Fibroblast of peridontal ligament (primary cell): Measurements from ENCODE around the gene ANKS1A.
"Not testable (repeated sequence)": the region's sequence is repeated elsewhere in the genome, so short reads cannot be mapped to it uniquely, and the experiment has no call there.

Source experiments
- DNase-seq: peaks from one replicate; pipeline ENCODE4 v3.0.0-alpha.2; 2010; ENCODE audit errors: extremely low read depth

ANKS1A gene

DNA sequence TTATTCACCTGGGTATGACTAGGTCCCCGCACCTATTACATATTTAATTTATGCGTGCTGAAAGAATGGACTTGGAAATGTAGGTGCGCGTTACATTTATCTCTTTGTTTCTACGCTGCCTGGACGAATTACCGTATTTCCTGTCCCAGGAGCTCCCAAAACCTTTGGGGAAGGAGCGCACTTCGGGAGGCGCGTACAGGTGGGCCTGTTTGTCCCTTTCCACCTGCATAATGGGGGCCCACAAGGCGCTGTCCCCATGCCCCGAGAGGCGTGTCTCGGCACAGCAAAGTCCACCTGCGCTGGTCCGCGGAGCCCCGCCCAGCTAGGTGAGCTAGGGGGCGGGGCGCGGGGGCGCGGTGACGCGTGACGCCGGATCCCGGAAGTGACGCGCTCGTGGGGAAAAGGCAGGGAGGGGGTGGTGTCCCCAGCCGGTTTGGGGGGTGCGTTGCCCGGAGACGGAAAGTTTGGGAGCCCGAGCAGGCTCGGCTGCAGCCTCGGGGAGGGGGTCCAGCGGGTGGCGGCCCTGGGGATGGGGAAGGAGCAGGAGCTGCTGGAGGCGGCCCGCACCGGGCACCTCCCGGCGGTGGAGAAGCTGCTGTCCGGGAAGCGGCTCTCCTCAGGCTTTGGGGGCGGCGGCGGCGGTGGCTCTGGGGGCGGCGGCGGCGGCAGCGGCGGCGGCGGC, at the start of gene ANKS1A:
TSS of gene ANKS1A (plus strand) at position 382 of the 682 bp plus-strand sequence. CDS start at position 530, 148 bp downstream.
- DNase-seq = peak; percentile 21

- DNase-seq = no peak
Observed at GRCh38 chr6:34839666-34840352, 49.2 kb upstream of the ANKS1A start.

- DNase-seq = not testable (repeated sequence)
Observed at GRCh38 chr6:34849066-34849465, 40.0 kb upstream of the ANKS1A start.

DNA sequence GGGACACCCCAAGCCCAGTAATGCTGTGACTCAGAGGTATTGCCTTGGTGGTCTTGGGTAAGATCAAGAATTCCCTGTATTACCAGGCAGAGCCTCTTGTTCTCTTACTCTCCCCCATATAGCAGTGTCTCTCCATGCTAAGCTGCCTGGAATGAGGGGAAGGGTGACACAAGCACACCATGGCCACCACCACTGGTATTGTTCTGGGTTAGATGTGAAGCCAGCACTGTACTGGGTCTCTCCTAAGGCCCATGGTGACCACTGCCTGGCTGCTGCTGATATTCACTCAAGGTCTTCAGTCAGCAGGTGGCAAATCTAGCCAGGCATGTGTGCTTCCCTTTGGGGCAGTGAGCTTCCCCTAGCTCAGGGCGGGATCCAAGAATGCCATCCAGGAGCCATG, 37.7 kb upstream of the ANKS1A start:
- no peak for DNase-seq

GRCh38 chr6:34852406-34853085, 36.5 kb upstream of the ANKS1A start:
- no peak for DNase-seq

DNA sequence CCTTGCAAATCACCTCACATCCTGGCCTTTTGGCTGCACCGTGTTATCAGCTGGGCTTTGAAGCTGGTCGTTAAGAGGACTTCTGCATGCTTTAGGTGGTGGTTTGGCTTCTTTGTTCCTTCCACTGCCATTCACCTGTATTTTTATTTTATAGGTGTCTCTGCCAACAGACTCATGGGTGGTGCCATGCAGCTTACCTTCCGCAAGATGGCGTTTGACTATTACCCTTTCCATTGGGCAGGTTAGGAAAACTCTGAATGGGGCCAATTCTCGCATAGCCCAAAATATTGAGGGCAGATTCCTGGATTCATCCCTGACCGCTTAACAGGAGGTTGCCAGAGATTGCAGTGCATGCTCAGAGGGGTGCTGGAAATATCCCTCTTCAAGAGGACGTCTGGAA, 33.6 kb upstream of the ANKS1A start:
- no peak for DNase-seq

DNA sequence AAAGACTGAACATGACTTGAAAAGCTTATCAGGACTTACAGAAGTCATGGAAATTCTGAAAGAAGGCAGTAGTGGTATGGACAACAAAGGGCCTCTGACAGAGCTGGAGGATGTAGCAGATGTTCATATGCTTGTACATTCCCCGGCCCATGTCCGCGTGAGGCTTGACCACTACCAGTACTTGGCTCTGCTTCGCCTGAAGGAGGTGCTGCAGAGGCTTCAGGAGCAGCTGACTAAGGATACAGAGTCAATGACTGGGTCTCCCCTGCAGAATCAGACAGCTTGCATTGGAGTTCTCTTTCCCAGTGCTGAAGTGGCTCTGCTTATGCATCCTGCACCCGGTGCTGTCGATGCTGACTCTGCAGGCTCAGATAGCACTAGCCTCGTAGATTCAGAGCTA, 30.4 kb upstream of the ANKS1A start:
- DNase-seq = no peak

GRCh38 chr6:34859951-34860350, 29.1 kb upstream of the ANKS1A start:
- DNase-seq = no peak

DNA sequence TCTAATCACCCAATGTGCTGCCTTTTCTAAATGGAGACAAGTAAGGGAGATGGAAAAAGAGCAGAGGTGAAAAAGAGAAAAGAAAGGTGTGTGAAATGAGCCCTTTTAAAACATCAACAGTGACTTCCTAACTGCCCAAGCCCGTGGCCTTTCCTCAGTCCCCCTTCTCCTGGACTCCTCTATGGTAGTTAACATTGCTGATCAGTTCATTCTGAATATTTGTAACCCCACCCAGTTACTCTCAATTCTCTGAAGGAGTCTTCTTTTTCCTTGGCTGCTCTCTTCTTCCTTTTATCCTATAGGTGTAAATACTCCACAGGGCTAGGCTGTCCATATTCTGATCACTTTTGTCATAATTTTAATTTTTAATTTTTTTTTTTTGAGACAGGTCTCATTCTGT, 28.3 kb upstream of the ANKS1A start:
- DNase-seq = no peak

- DNase-seq = no peak
Observed at GRCh38 chr6:34864007-34864406, 25.0 kb upstream of the ANKS1A start.

DNA sequence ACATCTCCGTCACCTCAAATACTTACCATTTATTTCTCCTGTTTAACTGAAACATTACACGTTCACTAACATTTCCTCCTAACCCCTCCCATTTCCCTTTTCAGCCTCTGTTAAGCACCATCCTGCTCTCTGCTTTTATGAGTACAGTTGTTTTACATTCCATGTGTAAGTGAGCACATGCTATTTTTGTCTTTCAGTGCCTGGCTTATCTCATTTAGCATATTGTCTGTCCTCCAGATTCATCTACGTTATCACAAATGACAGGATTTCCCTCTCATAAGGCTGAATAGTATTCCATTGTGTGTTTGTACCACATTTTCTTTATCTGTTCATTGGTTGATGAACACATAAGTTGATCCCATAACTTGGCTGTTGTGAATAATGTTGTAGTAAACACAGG, 23.9 kb upstream of the ANKS1A start:
- DNase-seq = no peak

- no peak for DNase-seq
Observed at GRCh38 chr6:34866509-34866908, 22.5 kb upstream of the ANKS1A start.

DNA sequence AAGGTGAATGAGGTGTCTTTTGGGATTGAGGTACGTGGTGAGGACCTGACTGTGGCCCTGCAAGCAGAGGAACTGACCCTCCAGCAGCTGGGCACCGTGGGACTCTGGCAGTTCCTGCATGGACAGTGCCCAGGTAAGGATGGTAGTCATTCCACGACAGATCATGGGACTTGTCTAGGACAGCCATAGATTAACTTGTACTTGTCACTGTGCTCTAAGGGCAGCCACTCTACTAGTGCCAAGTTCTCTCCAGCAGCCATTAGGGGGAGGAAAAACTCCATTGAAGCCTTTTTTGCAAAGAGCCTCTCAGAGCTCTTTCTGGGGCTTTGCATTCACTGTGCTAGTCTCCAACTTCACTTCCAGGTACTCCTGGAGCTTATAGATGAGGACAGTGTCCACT, 21.6 kb upstream of the ANKS1A start:
- DNase-seq = peak; percentile 3

DNA sequence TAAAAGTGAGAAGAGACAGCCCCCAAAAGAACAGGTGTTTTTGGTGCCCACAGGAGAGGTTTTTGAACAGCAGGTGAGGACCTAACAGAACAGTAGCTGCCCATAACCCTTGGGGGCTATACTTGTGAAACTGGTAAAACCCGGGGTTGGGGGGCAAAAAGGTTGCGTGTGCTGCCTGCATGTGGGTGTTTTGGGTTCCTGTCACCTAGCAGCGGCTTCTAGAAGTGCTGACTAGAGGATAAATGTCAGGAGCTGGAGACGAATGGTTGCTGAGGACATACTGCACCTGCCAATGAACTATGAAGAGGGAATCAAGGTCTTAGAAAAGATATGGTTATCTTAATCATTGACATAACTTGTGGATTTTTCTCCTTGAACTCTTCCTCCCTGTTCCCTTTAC, 17.2 kb upstream of the ANKS1A start:
- DNase-seq = no peak

- DNase-seq = no peak
Observed at GRCh38 chr6:34872332-34872731, 16.7 kb upstream of the ANKS1A start.

DNA sequence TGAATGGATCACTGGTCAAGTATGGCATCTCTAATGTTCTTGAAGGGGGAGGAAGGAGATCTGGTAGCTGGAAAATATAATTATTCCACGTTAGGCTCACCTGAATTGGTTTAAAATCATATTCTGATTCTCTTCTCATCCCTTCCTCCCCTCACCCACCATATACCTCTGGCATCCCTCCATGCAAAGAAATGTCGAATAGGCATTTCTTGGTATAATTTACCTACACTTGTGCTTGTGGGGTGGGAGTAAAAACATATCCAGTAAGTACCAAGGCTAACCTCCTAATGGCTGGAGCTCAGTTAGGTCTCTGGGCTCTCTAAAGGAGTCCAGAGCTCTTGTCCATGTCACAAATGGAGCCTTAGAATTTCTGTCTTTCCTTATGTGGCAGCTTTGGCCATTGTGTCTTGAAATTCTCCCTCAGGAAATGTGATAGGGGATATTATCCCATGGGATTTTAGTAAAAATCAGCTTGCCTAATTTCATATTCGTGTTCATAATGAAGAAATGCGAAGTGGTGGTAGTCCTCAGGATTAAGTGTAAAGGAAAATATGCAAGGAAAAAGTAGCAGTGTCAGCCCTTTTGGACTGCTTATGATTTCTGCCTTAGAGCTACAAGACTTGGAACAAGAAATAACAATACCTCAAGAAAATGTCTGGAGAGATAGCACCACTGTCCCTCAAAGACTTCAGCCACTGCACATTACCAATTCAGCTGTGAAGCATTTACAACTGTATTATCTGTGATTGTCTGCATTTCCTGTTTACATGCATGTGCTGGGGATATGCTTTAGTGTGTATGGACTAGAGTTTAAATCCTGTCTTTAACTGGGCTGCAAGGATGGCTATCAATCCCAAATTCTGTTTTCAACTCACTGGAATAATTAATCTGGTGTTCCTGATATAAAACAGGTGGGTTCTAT, 13.5 kb upstream of the ANKS1A start:
- no peak for DNase-seq

GRCh38 chr6:34876472-34876871, 12.6 kb upstream of the ANKS1A start:
- DNase-seq = no peak

DNA sequence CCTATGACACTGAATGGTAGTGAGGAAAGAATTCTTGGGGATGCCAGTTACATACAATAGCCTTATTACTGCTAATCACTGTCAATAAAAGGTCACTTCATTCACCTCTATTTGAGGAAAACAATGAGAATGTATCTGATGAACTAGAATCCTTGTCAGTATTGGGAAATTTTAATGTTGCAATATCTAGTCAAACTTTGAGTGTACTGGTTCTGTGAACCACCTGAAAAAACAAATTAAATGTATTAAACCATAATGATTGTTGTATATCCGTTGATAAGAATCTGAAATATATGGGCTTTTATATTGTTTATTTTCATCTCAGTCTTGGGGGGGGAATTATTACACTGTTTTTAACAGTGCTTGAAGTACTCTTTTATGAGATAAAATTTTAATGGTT, 11.8 kb upstream of the ANKS1A start:
- DNase-seq = no peak

- no peak for DNase-seq
Observed at GRCh38 chr6:34877869-34878485, 11.1 kb upstream of the ANKS1A start.

DNA sequence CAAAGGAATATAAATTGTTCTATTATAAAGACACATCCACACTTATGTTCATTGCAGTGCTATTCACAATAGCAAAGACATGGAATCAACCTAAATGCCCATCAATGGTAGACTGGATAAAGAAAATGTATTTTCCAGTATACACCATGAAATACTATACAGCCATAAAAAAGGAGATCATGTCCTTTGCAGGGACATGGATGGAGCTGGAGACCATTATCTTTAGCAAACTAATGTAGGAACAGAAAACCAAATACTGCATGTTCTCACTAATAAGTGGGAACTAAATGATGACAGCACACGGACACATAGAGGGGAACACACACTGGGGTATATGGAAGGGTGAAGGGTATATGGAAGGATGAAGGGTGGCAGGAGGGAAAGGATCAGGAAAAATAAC, 5.0 kb upstream of the ANKS1A start:
- not testable (repeated sequence) for DNase-seq

- DNase-seq = no peak
Observed at GRCh38 chr6:34884996-34885395, 4.1 kb upstream of the ANKS1A start.
